Osteoblast (primary cell): ENCODE results near the gene MELTF. TPM values are rescaled to one million over a fixed set of nuclear protein-coding genes. Genes with fewer than 3 reads are reported as not detected.

Source experiments
- DNase-seq: peaks from one replicate; pipeline ENCODE4 v3.0.0; 2011; ENCODE audit warnings: low spot score, mixed read lengths; ENCODE audit not compliant: insufficient read length; ENCODE audit errors: missing footprints
- H2AFZ ChIP-seq: 2 replicates; pipeline ENCODE4 v1.6.0; 2011; ENCODE audit warnings: mild to moderate bottlenecking, low read length
- H3K27ac ChIP-seq: 2 replicates; pipeline ENCODE4 v1.5.1; 2011; ENCODE audit warnings: mild to moderate bottlenecking, low read depth, low read length, moderate library complexity
- H3K27me3 ChIP-seq: 2 replicates; pipeline ENCODE4 v1.6.0; 2012; ENCODE audit warnings: mild to moderate bottlenecking, control low read depth, inconsistent platforms, low read length, moderate library complexity; ENCODE audit not compliant: insufficient read depth
- H3K36me3 ChIP-seq: 2 replicates; pipeline ENCODE4 v1.5.1; 2011; ENCODE audit warnings: mild to moderate bottlenecking, low read length, control low read depth, moderate library complexity; ENCODE audit not compliant: insufficient read depth
- H3K4me1 ChIP-seq: 2 replicates; pipeline ENCODE4 v1.5.1; 2011; ENCODE audit warnings: mild to moderate bottlenecking, low read length, control low read depth, moderate library complexity; ENCODE audit not compliant: insufficient read depth
- H3K4me2 ChIP-seq: 2 replicates; pipeline ENCODE4 v1.6.0; 2011; ENCODE audit warnings: mild to moderate bottlenecking, low read length; ENCODE audit not compliant: insufficient read depth
- H3K4me3 ChIP-seq: fragments of 200-600 bp; sonication (generic); 3 replicates; pipeline ENCODE4 v1.5.1; 2012; ENCODE audit warnings: mild to moderate bottlenecking, low read length, inconsistent platforms; ENCODE audit not compliant: insufficient read depth
- H3K79me2 ChIP-seq: 2 replicates; pipeline ENCODE4 v1.6.0; 2012; ENCODE audit warnings: mild to moderate bottlenecking, low read length, control low read depth, inconsistent platforms; ENCODE audit not compliant: insufficient read depth
- H3K9me3 ChIP-seq: 2 replicates; pipeline ENCODE4 v1.5.1; 2011; ENCODE audit warnings: low read depth, low read length, control low read depth
- H4K20me1 ChIP-seq: 2 replicates; pipeline ENCODE4 v1.6.0; 2012; ENCODE audit warnings: mild to moderate bottlenecking, low read length, control low read depth; ENCODE audit not compliant: insufficient read depth
- CTCF ChIP-seq: IDR thresholded peaks from 2 replicates; pipeline ENCODE4 v1.5.1; 2011; ENCODE audit warnings: mild to moderate bottlenecking, low read depth, low read length, moderate library complexity; ENCODE audit errors: extremely low read depth
- total RNA-seq: library from RNA; depleted of rRNA; stranded (reverse); fragments of >200 nt; gene quantifications from 2 replicates; pipeline ENCODE4 v1.2.3, GENCODE V29; 2012

Gene MELTF
- total RNA-seq, 1 donor, result 5.1 TPM

GRCh38 chr3:197000211-197000610 lies 29.4 kb downstream of the MELTF start:
- Histone ChIP-seq H3K4me1 (peaks cover 8% of the 10 kb centered on the region), H3K4me2 (no peak overlapping the region), H4K20me1 (no peaks in the 10 kb centered on the region), H3K36me3 (no peaks in the 10 kb centered on the region), H3K27ac (no peak overlapping the region), H3K4me3 (no peak overlapping the region), H3K27me3 (no peaks in the 10 kb centered on the region), H3K79me2 (no peaks in the 10 kb centered on the region), H3K9me3 (no peaks in the 10 kb centered on the region), H2AFZ (no peak overlapping the region)
- TF ChIP-seq CTCF, result no peak
- DNase-seq, result peak; percentile 69

- Histone ChIP-seq H3K27ac (no peak overlapping the region), H2AFZ (no peak overlapping the region), H3K4me1 (peaks cover 8% of the 10 kb centered on the region), H4K20me1 (no peaks in the 10 kb centered on the region), H3K79me2 (no peaks in the 10 kb centered on the region), H3K4me2 (no peak overlapping the region), H3K36me3 (no peaks in the 10 kb centered on the region), H3K9me3 (no peaks in the 10 kb centered on the region), H3K27me3 (no peaks in the 10 kb centered on the region), H3K4me3 (no peak overlapping the region)
- no peak for TF ChIP-seq CTCF
- peak; percentile 68 for DNase-seq
Measured at GRCh38 chr3:196998966-196999760, 30.5 kb downstream of the MELTF start.

- Histone ChIP-seq H3K4me3 (no peak overlapping the region), H3K4me2 (no peak overlapping the region), H3K27me3 (no peaks in the 10 kb centered on the region), H3K79me2 (no peaks in the 10 kb centered on the region), H3K4me1 (peaks cover 3% of the 10 kb centered on the region), H3K27ac (no peak overlapping the region), H2AFZ (no peak overlapping the region), H4K20me1 (no peaks in the 10 kb centered on the region), H3K36me3 (no peaks in the 10 kb centered on the region), H3K9me3 (no peaks in the 10 kb centered on the region)
- peak; percentile 44 for DNase-seq
- no peak for TF ChIP-seq CTCF
Measured at GRCh38 chr3:196997311-196997710, 32.3 kb downstream of the MELTF start.

GRCh38 chr3:196996454-196997265 lies 33.0 kb downstream of the MELTF start:
- DNase-seq, result peak; percentile 65
- TF ChIP-seq CTCF, result no peak

More at GRCh38 chr3:196996454-196997265, 33.0 kb downstream of the MELTF start:
- no peak overlapping the region for H3K4me3 ChIP-seq
- H3K27ac ChIP-seq, result no peak overlapping the region
- no peak overlapping the region for H2AFZ ChIP-seq
- H3K36me3 ChIP-seq, result no peaks in the 10 kb centered on the region
- no peaks in the 10 kb centered on the region for H3K9me3 ChIP-seq
- H3K4me1 ChIP-seq, result no peaks in the 10 kb centered on the region
- H3K79me2 ChIP-seq, result no peaks in the 10 kb centered on the region
- no peaks in the 10 kb centered on the region for H3K27me3 ChIP-seq
- no peak overlapping the region for H3K4me2 ChIP-seq
- H4K20me1 ChIP-seq, result no peaks in the 10 kb centered on the region
